Right ventricle myocardium superior (tissue), 1 donor: ENCODE measurements around the gene MTA1. TPM values are rescaled to one million over a fixed set of nuclear protein-coding genes. Genes with fewer than 3 reads are reported as not detected.

Experiments used
- total RNA-seq: library from RNA; stranded (reverse); fragmentation: NEBNext Ultra II Directional; extraction: Animal tissue kit (Norgen Biotek cat#: 25700); gene quantifications from one replicate; pipeline ENCODE4 v1.2.1, GENCODE V29; 2021
- donor health status: DM: no; HTN: yes; CAD: no; lungs with severe emphysema.

The MTA1 gene
- total RNA-seq, 1 donor from 2014 or later, result 191 TPM

Other genes with a start within 250 kb of the MTA1 start
- 32.2 TPM for gene NUDT14, start 238.5 kb upstream of the MTA1 start, total RNA-seq
- gene BTBD6, start 171.3 kb upstream of the MTA1 start, total RNA-seq, result 45.5 TPM
- 17.5 TPM for gene BRF1, start 118.8 kb upstream of the MTA1 start, total RNA-seq
- 66.8 TPM for gene PACS2, start 105.1 kb upstream of the MTA1 start, total RNA-seq
- 1.9 TPM for gene TEX22, start 21.3 kb upstream of the MTA1 start, total RNA-seq
- gene CRIP2, start 55.0 kb downstream of the MTA1 start, total RNA-seq, result 1,011 TPM
- gene CRIP1, start 67.1 kb downstream of the MTA1 start, total RNA-seq, result 71.8 TPM
- 6.2 TPM for gene TEDC1, start 71.4 kb downstream of the MTA1 start, total RNA-seq
- gene TMEM121, start 106.8 kb downstream of the MTA1 start, total RNA-seq, result 3.1 TPM